ENCODE data around the gene OSM.
"Not testable (repeated sequence)": the region's sequence is repeated elsewhere in the genome, so short reads cannot be mapped to it uniquely, and the experiment has no call there.

OSM gene

GRCh38 chr22:30244066-30244465, 22.6 kb downstream of the OSM start:
- no peak for DNase-seq

GRCh38 chr22:30243661-30244060, 23.0 kb downstream of the OSM start:
- DNase-seq = no peak

- no peak for DNase-seq
These were observed 24.9 kb downstream of the OSM start for GRCh38 chr22:30241576-30242371.

GRCh38 chr22:30240541-30241417, 25.9 kb downstream of the OSM start:
- no peak for DNase-seq

GRCh38 chr22:30239488-30240405, 26.9 kb downstream of the OSM start:
- no peak for DNase-seq

- no peak for DNase-seq
These were observed 27.8 kb downstream of the OSM start for GRCh38 chr22:30238661-30239487.

GRCh38 chr22:30238136-30238535, 28.5 kb downstream of the OSM start:
- no peak for DNase-seq

- no peak for DNase-seq
These were observed 29.8 kb downstream of the OSM start for GRCh38 chr22:30236875-30237274.

GRCh38 chr22:30235687-30236170, 30.9 kb downstream of the OSM start:
- DNase-seq = no peak

- no peak for DNase-seq
These were observed 31.7 kb downstream of the OSM start for GRCh38 chr22:30234786-30235470.

GRCh38 chr22:30234325-30234724, 32.3 kb downstream of the OSM start:
- DNase-seq = not testable (repeated sequence)

GRCh38 chr22:30233582-30233981, 33.1 kb downstream of the OSM start:
- no peak for DNase-seq

- no peak for DNase-seq
These were observed 33.9 kb downstream of the OSM start for GRCh38 chr22:30232716-30233218.

GRCh38 chr22:30230787-30231461, 35.7 kb downstream of the OSM start:
- no peak for DNase-seq

GRCh38 chr22:30230330-30230729, 36.3 kb downstream of the OSM start:
- no peak for DNase-seq

- no peak for DNase-seq
These were observed 37.9 kb downstream of the OSM start for GRCh38 chr22:30228509-30229359.

GRCh38 chr22:30227438-30228228, 39.0 kb downstream of the OSM start:
- DNase-seq = peak in 1 of 2 donors; percentile 4

GRCh38 chr22:30226192-30226832, 40.3 kb downstream of the OSM start:
- DNase-seq = no peak

All from bone marrow (tissue), 2 donors.